Stimulated activated memory B cell treated with anti-CD40 and anti-IgM and Interleukin-4, amounts not matched to agents 10 μg/mL and 1 μg/mL and 100 μg/mL, for 72 hours (primary cell): ENCODE data around the gene GDA.

Experiments
- ATAC-seq: fragments of 150-1000 bp; cut with Tn5 transposase; 2 replicates; pipeline ENCODE4 v1.10.0; 2021
- H3K27ac Mint-ChIP-seq: one replicate; pipeline ENCODE4 v1.8.0; 2022; ENCODE audit warnings: mild to moderate bottlenecking, mixed read lengths
- H3K27me3 Mint-ChIP-seq: one replicate; pipeline ENCODE4 v1.8.0; 2022; ENCODE audit warnings: mixed read lengths
- H3K36me3 Mint-ChIP-seq: one replicate; pipeline ENCODE4 v1.8.0; 2022; ENCODE audit warnings: mixed read lengths
- H3K4me1 Mint-ChIP-seq: one replicate; pipeline ENCODE4 v1.8.0; 2022; ENCODE audit warnings: mixed read lengths
- H3K4me3 Mint-ChIP-seq: one replicate; pipeline ENCODE4 v1.8.0; 2022; ENCODE audit warnings: mild to moderate bottlenecking, moderate library complexity, mixed read lengths
- H3K9me3 Mint-ChIP-seq: one replicate; pipeline ENCODE4 v1.8.0; 2022; ENCODE audit warnings: mixed read lengths

The GDA gene

GRCh38 chr9:72140586-72140985, 8.7 kb upstream of the GDA start:
- H3K27ac Mint-ChIP-seq: no peak overlapping the region
- no peaks in the 10 kb centered on the region for H3K4me1 Mint-ChIP-seq
- no peak for ATAC-seq
- H3K36me3 Mint-ChIP-seq: no peaks in the 10 kb centered on the region
- peaks cover 26% of the 10 kb centered on the region for H3K27me3 Mint-ChIP-seq
- H3K9me3 Mint-ChIP-seq: no peaks in the 10 kb centered on the region
- H3K4me3 Mint-ChIP-seq: no peak overlapping the region

- Mint-ChIP-seq H3K27ac (no peak overlapping the region), H3K4me3 (no peak overlapping the region), H3K27me3 (peaks cover 34% of the 10 kb centered on the region), H3K36me3 (no peaks in the 10 kb centered on the region), H3K9me3 (no peaks in the 10 kb centered on the region), H3K4me1 (no peaks in the 10 kb centered on the region)
- ATAC-seq: no peak
Measured at GRCh38 chr9:72141484-72141883, 7.8 kb upstream of the GDA start.

- Mint-ChIP-seq H3K27me3 (peaks cover 55% of the 10 kb centered on the region), H3K27ac (no peak overlapping the region), H3K4me3 (no peak overlapping the region), H3K36me3 (no peaks in the 10 kb centered on the region), H3K9me3 (no peaks in the 10 kb centered on the region), H3K4me1 (no peaks in the 10 kb centered on the region)
- ATAC-seq: no peak
Measured at GRCh38 chr9:72144756-72145492, 4.3 kb upstream of the GDA start.

- Mint-ChIP-seq H3K27ac (no peak overlapping the region), H3K27me3 (peaks cover 56% of the 10 kb centered on the region), H3K9me3 (no peaks in the 10 kb centered on the region), H3K4me3 (no peak overlapping the region), H3K4me1 (no peaks in the 10 kb centered on the region), H3K36me3 (no peaks in the 10 kb centered on the region)
- no peak for ATAC-seq
Measured at GRCh38 chr9:72145733-72146505, 3.3 kb upstream of the GDA start.

GRCh38 chr9:72147676-72148075, 1.6 kb upstream of the GDA start:
- Mint-ChIP-seq H3K27me3 (peaks cover 56% of the 10 kb centered on the region), H3K4me1 (no peaks in the 10 kb centered on the region), H3K4me3 (no peak overlapping the region)

GRCh38 chr9:72150127-72150526, 887 bp downstream of the GDA start:
- no peak for ATAC-seq
- H3K4me3 Mint-ChIP-seq: no peak overlapping the region
- H3K4me1 Mint-ChIP-seq: peaks cover 11% of the 10 kb centered on the region
- H3K9me3 Mint-ChIP-seq: peaks cover 3% of the 10 kb centered on the region
- H3K27me3 Mint-ChIP-seq: peaks cover 53% of the 10 kb centered on the region
- H3K27ac Mint-ChIP-seq: no peak overlapping the region
- peaks cover 4% of the 10 kb centered on the region for H3K36me3 Mint-ChIP-seq

More at GRCh38 chr9:72147676-72148075, 1.6 kb upstream of the GDA start:
- Mint-ChIP-seq H3K36me3 (no peaks in the 10 kb centered on the region), H3K9me3 (no peaks in the 10 kb centered on the region), H3K27ac (no peak overlapping the region)
- no peak for ATAC-seq

GRCh38 chr9:72150661-72151060, 1.4 kb downstream of the GDA start:
- peaks cover 7% of the 10 kb centered on the region for H3K36me3 Mint-ChIP-seq
- peaks cover 48% of the 10 kb centered on the region for H3K27me3 Mint-ChIP-seq
- ATAC-seq: no peak
- H3K9me3 Mint-ChIP-seq: peaks cover 8% of the 10 kb centered on the region
- peaks cover 13% of the 10 kb centered on the region for H3K4me1 Mint-ChIP-seq
- H3K4me3 Mint-ChIP-seq: no peak overlapping the region
- no peak overlapping the region for H3K27ac Mint-ChIP-seq

GRCh38 chr9:72151104-72151503, 1.9 kb downstream of the GDA start:
- H3K4me3 Mint-ChIP-seq: no peak overlapping the region
- H3K9me3 Mint-ChIP-seq: peaks cover 11% of the 10 kb centered on the region
- peaks cover 13% of the 10 kb centered on the region for H3K4me1 Mint-ChIP-seq
- ATAC-seq: no peak
- H3K27ac Mint-ChIP-seq: no peak overlapping the region
- H3K36me3 Mint-ChIP-seq: peaks cover 7% of the 10 kb centered on the region
- peaks cover 45% of the 10 kb centered on the region for H3K27me3 Mint-ChIP-seq

GRCh38 chr9:72154468-72155285, 5.4 kb downstream of the GDA start:
- peaks cover 12% of the 10 kb centered on the region for H3K27me3 Mint-ChIP-seq
- ATAC-seq: peak; percentile 89
- peaks cover 13% of the 10 kb centered on the region for H3K4me1 Mint-ChIP-seq
- H3K9me3 Mint-ChIP-seq: peaks cover 11% of the 10 kb centered on the region
- H3K4me3 Mint-ChIP-seq: peak overlapping the region; percentile 8
- peaks cover 7% of the 10 kb centered on the region for H3K36me3 Mint-ChIP-seq
- peak overlapping the region; percentile 79 for H3K27ac Mint-ChIP-seq

GRCh38 chr9:72155301-72155700, 6.1 kb downstream of the GDA start:
- peaks cover 7% of the 10 kb centered on the region for H3K36me3 Mint-ChIP-seq
- H3K27me3 Mint-ChIP-seq: peaks cover 6% of the 10 kb centered on the region
- peaks cover 13% of the 10 kb centered on the region for H3K4me1 Mint-ChIP-seq
- H3K27ac Mint-ChIP-seq: peak overlapping the region; percentile 79
- no peak overlapping the region for H3K4me3 Mint-ChIP-seq
- peaks cover 11% of the 10 kb centered on the region for H3K9me3 Mint-ChIP-seq
- no peak for ATAC-seq

GRCh38 chr9:72156586-72156985, 7.3 kb downstream of the GDA start:
- Mint-ChIP-seq H3K27ac (no peak overlapping the region), H3K4me3 (no peak overlapping the region), H3K9me3 (peaks cover 11% of the 10 kb centered on the region), H3K36me3 (peaks cover 7% of the 10 kb centered on the region), H3K4me1 (peaks cover 13% of the 10 kb centered on the region), H3K27me3 (no peaks in the 10 kb centered on the region)
- ATAC-seq: no peak

- Mint-ChIP-seq H3K9me3 (peaks cover 15% of the 10 kb centered on the region), H3K27me3 (no peaks in the 10 kb centered on the region)
Measured at GRCh38 chr9:72158680-72159079, 9.4 kb downstream of the GDA start.

GRCh38 chr9:72160446-72161123, 11.3 kb downstream of the GDA start:
- ATAC-seq: no peak
- peaks cover 8% of the 10 kb centered on the region for H3K9me3 Mint-ChIP-seq
- H3K4me1 Mint-ChIP-seq: no peaks in the 10 kb centered on the region
- H3K36me3 Mint-ChIP-seq: no peaks in the 10 kb centered on the region
- no peak overlapping the region for H3K4me3 Mint-ChIP-seq
- H3K27ac Mint-ChIP-seq: no peak overlapping the region
- no peaks in the 10 kb centered on the region for H3K27me3 Mint-ChIP-seq

More at GRCh38 chr9:72158680-72159079, 9.4 kb downstream of the GDA start:
- Mint-ChIP-seq H3K4me3 (no peak overlapping the region), H3K36me3 (peaks cover 7% of the 10 kb centered on the region), H3K4me1 (peaks cover 13% of the 10 kb centered on the region), H3K27ac (no peak overlapping the region)
- ATAC-seq: no peak

GRCh38 chr9:72165326-72165725, 16.1 kb downstream of the GDA start:
- Mint-ChIP-seq H3K36me3 (no peaks in the 10 kb centered on the region), H3K27me3 (no peaks in the 10 kb centered on the region), H3K27ac (no peak overlapping the region), H3K4me1 (no peaks in the 10 kb centered on the region), H3K4me3 (no peak overlapping the region), H3K9me3 (peaks cover 4% of the 10 kb centered on the region)
- no peak for ATAC-seq
